CD4-positive, alpha-beta T cell treated with Interleukin-12 subunit alpha and Interleukin-12 subunit beta, for 1 hour (primary cell): ENCODE measurements around the gene NOTUM.
"Not testable (repeated sequence)": the region's sequence is repeated elsewhere in the genome, so short reads cannot be mapped to it uniquely, and the experiment has no call there.

Experiments
- DNase-seq: peaks from one replicate; pipeline ENCODE4 v3.0.0-alpha.2; 2020

NOTUM gene

DNA sequence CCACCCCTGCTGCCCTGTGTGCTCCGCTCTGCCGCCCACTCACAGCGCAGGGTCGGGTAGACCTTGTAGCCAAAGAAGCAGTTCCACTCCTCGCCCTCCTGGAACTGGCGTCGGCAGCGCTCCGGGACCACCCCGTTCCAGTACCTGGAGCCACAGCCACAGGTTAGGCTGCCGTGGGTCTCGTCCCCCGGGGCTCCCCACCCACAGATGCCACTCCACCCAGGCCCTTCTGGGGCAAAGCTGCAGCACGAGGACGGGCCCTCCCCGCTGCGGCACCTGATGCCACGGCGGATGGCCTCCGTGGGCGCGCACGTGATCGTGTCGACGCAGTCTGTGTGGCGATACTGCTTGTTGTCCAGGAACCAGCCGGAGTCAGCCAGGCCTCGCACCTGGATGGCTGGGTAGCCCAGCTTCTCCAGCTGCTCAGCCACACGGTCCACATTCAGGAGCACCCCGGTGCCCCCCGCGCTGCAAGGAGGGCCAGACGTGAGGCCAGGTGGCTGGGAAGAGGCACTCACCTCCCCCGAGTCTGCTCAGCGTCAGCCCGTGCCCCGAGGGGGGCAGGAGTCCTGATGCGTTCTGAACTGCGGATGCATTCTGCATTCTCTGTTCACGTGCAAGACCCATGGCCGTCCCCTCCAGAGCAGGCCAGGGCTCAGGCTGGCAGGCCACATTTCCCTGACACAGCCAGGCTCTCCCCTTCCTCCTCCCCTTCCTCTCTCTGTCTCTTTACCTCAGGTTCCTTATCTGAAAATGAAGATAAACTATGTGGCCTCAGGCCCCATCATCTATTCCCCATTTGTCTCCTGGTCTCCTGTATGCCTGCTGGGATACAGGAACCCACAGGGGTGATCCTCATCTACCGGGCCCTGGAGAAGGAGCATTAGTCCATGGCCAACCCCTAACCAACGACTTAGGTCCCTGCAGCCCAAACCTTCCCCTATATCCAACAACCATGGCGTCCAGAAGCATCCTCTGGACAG lies 4.1 kb downstream of the NOTUM start:
- no peak for DNase-seq

DNA sequence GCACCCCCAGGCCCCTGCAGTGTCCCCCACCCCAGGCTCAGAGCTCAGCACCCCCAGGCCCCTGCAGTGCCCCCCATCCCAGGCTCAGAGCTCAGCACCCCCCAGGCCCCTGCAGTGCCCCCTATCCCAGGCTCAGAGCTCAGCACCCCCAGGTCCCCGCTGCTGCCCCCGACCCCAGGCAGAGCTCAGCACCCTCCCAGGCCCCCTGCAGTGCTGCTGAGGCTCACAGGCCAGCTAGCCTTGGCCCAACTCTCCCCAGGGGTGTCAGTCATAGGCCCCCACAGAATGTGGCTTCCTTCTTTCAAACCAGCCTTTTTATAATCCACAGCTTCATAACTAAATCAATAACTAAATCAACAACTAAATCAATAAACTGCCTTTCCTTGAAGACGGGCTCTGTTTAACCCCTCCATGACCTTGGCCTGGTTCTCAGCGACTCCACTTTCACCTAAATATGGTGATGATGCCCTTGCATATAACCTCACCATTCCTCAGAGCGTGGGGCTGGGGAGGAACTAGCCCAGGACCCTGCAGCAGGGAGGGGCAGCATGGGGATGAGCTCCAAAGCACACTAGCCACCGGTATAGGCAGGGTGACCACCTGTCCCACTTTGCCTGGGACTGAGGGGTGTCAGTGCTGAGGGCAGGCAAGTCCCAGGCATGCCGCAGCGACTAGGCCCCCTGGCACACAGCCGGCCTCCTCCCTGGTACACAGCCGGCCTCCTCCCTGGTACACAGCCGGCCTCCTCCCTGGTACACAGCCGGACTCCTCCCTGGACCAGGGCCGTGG lies 5.0 kb downstream of the NOTUM start:
- DNase-seq = no peak

DNA sequence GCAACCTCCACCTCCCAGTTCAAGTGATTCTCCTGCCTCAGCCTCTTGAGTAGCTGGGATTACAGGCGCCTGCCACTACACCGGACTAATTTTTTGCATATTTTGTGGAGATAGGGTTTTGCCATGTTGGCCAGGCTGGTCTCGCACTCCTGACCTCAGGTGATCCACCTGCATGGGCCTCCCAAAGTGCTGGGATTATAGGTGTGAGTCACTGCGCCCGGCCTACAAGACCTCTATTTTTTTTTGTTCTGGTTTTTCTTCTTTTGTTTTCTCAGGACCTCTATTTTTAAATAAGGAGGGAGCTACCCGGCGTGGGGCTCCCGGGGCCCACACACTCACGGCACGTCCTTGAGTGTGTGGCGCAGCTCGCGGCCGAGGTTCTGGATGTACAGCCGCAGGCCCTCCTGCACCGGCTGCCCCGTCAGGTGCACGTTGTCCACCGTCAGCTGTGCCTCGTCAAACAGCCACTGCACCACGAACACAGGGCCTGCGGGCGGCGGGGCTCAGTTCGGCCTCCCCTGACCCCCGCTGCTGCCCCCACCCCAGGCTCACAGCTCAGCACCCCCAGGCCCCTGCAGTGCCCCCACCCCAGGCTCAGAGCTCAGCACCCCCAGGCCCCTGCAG lies 5.8 kb downstream of the NOTUM start:
- DNase-seq = no peak

DNA sequence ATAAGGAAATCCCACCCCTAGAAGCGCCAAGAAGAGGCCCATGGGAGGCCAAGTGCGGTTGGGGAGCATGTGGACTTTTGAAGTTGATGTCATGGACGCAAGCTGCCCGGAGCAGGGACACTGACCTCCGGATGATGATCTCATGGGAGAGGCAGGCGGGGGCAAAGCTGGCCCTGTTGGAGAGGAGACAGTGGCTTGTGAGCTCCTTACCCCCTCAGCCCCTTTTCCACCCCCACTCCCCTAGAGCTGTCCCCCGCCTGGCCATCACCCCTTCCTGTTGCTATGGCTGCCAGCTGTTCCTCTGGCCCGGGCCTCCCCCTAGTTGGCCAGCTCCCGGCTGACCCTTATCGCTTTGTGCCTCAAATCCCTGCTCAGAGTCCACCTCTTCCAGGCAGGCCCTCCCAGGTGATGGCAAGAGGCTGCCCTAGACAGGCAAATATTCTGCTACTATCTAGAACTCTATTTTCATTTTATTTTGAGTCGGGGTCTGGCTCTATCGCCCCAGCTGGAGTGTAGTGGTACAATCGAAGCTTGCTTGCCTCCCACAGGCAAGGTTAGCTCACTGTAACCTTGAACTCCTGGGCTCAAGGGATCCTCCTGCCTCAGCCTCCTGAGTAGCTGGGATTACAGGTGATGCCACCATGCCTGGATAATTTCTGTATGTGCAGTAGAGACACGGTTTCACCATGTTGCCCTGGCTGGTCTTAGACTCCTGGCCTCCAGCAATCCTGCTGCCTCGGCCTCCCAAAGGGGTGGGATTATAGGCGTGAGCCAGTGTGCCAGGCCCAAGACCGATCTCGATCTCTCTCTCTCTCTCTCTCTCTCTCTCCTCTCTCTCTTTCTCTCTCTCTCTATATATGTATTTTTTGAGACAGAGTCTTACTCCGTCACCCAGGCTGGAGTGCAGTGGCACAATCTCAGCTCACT lies 6.6 kb downstream of the NOTUM start:
- no peak for DNase-seq

- DNase-seq = not testable (repeated sequence)
Observed at GRCh38 chr17:81953443-81953842, 7.5 kb downstream of the NOTUM start.

DNA sequence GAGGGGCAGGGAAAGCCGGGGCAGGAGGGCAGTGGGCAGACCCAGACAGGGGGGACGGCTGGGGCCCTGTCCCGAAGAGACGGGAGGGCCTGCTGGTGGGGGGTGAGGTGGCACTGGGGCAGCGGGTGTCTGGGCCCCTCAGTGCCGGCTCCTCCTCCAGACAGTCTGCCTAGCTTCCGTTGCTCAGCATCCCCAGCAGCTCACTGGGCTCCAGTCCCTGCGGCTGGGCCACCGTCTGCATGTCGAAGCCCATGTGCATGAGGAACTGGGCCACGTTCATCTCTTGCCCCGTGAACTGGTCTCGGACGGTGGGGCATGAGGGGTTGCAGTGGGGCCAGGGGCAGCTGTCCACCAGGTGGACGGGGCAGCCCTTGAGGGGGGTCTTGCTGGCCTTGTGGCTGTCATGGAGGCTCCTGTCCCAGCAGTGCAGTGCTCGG lies 8.2 kb downstream of the NOTUM start:
- no peak for DNase-seq

- no peak for DNase-seq
Observed at GRCh38 chr17:81951785-81952684, 9.0 kb downstream of the NOTUM start.

DNA sequence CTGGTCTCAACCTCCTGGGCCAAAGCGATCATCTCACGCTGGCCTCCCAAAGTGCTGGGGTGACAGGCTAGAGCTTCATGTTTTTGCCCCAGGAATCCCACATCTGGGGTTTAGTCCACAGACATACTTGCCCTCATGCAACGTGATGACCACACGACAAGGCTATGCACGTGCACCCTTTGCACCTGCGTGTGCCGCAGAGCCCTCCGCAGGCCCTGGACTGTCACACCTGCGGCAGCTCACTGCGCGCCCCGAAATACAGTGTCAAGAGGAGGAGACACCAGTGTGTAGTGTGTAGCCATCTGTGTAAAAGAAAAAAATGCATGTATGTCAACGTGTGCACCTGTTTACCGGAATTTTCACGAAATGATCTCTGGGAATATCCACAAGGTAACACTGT lies 10.5 kb downstream of the NOTUM start:
- DNase-seq = no peak

GRCh38 chr17:81948635-81949378 lies 12.2 kb downstream of the NOTUM start:
- no peak for DNase-seq

- no peak for DNase-seq
Observed at GRCh38 chr17:81947189-81947588, 13.8 kb downstream of the NOTUM start, which contains the start of gene MYADML2. MYADML2 (minus strand) TSS chr17:81947233; CDS start chr17:81941741, 5,492 bp downstream.

- DNase-seq = no peak
Observed at GRCh38 chr17:81944858-81945257, 16.1 kb downstream of the NOTUM start.

DNA sequence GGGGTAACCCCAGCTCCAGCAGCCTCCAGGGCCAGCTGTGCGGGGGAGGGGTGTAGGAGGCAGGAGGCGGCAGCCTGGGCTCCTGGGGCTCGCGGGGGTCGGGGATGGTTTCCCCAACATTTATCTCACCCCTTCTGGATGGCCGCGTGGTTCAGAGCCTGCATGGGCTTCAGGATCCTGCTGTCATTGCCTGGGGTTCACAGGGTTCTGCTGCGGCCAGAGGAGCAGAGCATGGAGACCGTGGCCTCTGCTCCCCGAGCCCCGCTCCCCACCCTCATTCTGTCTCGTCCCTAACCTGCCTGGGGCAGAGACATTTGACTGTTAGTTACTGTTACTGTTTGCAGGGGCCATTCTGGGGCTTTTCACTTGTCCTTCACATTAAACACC lies 18.8 kb downstream of the NOTUM start:
- no peak for DNase-seq

GRCh38 chr17:81941484-81942166 lies 19.4 kb downstream of the NOTUM start:
- no peak for DNase-seq

- no peak for DNase-seq
Observed at GRCh38 chr17:81940538-81941483, 20.2 kb downstream of the NOTUM start.

DNA sequence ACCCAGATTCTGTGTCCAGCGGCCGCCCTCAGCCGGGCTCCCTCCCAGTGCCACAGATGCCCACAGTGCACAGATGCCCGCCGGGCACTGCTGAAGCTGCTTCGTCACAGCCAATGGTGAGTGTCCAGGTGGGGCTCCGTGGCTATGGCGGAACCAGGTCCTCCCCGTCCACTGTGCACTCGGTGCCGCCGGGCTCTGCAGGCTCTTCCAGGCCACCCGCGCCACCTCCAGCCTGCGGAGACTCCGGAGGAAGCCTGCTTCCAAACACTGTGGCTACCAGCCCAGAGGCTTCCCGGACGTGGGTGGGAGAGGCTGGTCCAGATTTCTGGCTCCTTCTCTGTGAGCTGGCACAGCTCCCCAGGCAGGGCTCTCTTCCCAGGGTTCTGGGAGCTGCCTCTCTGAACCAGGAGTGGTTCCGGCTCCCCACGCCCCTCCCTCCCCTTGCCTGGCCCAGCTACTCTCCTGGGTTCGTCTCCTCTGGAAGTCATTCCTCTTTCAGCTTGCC lies 21.1 kb downstream of the NOTUM start:
- no peak for DNase-seq

- no peak for DNase-seq
Observed at GRCh38 chr17:81939218-81939617, 21.8 kb downstream of the NOTUM start.

GRCh38 chr17:81935709-81936084 lies 25.3 kb downstream of the NOTUM start:
- no peak for DNase-seq
